ENCODE measurements around the gene SETD3.
"Not testable (repeated sequence)": the region's sequence is repeated elsewhere in the genome, so short reads cannot be mapped to it uniquely, and the experiment has no call there.

SETD3 gene

DNA sequence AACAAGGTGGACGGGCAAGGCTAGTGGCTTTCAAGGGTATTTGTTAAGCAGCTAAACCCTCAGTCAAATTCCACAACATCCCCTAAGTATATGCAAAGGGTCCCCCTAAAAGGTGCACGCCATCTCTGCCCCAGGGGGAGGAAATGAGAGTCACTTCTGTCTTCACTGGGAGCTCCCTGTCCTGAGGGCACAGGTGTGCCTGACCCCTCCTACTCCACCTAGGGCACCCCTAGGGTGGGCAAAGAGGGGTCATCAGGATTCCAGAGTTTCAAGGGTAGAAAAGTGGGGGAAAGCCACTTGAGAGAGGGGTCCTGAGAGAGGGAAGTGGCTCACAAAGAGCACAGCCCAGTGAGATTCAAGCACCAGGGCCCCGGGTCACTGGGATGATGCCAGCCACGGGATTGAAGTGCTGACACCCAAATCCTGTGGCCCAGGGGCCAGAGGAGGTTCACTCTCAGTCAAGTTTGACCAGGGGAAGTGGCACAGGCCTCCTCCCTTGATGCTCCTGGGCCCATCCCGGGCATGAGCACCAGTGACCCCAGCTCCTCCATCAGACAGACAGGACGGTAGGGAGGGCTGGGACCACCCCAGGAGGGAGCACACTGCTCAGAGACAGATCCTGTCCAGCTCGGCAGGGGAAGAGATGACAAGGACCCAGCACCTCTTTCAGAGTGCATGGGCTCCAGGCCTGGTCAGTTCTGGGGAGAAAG is 126.3 kb downstream of the SETD3 start:
- DNase-seq = no peak

DNA sequence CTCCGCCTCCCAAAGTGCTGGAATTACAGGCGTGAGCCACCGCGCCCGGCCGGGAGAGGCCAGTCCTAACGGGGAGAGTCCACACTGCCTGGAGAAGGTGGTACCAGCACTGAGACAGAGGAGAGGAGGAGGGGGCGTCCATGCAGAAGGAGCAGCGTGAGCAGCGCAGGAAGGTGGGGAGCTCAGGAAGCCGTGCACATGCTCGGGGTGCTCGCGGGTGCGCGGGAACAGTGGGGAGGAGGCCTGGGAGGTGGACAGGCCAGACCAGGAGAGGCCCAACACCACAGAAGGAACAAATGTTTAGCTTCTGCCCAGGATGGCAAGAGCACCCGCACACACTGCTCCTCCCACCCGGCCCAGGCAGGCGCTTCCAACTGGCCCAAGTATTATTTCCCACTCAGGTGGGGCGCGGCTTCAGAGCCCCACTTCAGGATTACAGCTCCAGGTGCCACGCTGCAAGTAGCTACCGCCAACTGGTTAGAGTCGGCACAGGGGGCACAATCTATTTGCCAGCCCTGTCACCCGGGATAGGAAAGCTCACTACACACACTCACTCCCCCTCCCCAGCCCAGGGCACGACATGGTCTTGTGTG is 127.9 kb downstream of the SETD3 start:
- no peak for DNase-seq

DNA sequence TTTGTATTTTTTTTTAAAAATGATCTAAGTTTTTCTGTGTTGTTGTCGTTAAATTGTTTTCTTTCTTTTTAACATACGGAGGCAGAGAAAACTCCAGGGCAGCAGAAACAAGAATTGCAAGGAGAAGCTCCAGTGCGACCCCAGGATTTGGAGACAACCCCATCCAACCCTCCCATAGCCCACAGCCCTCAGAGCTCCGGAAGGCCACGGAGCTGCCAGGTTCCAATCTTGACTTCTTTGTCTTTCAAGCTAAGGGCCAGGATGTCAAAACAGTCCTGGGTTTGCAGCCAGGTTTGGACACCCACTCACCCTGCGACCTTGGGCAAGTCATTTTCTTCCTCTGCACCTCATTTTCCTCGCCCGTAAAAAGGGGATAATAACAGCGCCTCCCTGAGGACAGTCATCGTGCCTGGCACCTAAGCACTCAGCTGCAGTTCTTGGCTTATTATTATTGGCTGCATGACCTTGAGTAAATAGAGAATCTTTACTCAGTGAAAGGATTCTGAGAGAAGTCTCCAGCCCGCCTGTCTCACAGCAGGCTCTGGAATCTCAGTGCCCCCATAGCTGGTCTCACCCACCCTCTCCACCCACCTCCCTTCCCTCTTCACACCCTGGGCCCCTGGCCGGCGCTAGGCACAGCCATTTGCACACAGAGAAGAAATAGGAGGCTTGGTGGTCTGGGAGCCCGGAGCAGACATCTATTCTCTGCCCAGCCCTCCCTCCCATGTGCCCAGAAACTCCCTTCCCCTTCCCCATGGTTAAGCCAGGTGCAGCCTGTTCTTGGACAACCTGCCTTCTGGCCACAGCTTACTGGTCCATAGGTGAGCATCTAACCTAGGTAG is 129.3 kb downstream of the SETD3 start:
- DNase-seq = no peak

DNA sequence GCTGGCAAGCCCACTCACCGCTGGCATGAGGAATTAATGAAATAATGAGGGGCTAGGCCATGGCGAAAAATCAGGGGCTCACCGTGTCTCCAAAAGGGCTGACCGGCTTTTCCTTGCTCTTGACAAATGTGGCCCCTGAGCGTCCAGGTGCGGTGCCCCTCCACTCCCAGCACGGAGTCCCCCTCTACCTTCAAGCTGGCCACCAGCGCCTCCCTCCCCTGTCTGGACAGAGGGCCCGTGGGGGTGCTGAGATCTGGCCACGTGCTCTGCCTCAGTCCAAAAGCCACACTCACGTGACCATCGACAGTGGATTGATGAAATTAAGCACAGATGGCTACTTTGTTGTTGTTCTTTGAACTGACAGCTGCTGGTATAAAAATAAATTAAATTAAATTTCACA is 129.9 kb downstream of the SETD3 start:
- DNase-seq = no peak

DNA sequence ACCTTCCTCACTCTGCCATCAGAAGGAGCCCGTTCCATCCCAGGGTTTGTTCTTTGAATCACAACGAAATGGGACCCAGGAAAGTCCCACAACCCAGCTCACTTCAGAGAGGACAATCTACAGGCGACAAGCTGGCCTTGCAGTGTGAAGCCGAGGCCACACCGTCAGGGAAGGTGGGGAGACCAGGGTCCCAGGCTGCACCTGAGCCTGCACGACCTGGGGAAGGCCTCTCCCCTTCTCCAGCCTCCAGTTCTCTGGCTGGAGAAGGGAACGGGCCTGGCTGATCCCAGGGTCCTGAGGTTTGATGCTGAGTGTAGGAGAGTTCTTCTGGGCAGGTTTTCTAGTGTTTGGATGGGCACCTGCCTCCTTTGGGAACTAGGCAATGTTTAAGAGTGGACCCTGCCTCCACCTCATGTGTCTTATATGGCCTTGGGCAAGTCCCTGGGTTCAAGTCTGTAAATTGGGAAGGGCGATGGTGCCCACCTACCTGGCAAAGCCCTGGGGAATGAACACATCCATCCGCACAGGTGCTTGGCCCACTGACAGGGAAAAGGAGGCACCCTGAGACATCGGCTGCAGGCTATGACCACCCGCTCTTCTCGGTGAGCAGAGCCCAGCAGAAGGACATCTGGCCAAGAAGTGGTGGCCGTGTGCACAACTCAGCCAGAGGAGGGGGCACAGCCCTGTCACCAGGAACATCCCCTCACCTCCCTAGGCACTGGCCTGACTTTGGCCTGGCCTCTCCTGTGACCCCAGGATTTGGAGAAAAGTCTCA is 130.8 kb downstream of the SETD3 start:
- DNase-seq = no peak

DNA sequence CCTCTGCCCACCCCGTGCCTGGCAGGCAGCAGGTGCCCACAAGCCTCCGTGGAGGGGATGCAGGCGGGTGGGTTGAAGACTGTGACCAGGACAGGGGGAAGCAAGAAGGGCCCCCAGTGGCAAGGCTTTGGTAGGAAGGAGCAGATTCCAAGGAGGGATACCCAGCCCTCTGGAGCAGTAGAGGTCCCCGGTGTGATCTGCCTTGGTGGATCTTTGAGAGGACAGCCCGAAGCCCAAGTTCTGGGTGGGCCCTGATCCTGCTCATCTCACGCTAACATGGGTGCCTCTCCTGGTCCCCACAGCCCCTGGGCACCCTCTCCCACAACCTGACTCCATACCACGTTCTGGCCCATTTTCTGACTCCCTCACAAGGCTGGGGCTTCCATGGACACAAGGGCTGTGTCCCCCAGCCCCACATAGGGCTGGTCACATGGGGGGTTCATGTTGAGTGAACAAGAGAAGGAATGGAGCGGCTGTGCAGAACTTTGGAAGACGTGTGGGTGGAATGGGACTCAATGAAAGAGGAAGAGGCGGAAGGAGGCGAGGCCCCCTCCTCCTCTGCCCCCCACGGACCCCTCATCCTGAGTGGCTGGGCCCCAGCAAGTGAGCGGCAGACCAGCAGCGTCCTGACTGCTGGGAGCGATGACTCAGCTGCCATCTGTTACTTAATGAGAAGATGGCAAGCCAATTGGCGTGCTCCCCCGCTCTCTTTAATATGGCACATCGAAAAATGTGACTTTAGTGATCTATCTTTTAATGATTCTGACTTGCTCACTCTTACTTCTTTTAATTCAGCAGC is 131.6 kb downstream of the SETD3 start:
- no peak for DNase-seq

DNA sequence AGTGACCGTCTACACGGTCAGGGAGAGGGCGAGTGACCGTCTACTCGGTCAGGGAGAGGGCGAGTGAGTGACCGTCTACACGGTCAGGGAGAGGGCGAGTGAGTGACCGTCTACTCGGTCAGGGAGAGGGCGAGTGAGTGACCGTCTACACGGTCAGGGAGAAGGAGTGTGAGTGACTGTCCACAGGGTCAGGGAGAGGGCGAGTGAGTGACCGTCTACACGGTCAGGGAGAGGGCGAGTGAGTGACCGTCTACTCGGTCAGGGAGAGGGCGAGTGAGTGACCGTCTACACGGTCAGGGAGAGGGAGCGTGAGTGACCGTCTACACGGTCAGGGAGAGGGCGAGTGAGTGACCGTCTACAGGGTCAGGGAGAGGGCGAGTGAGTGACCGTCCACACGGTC is 132.4 kb downstream of the SETD3 start:
- DNase-seq = not testable (repeated sequence)
